Calu3 (cell line): ENCODE data around the gene MYOF. TPM values are rescaled to one million over a fixed set of nuclear protein-coding genes. Genes with fewer than 3 reads are reported as not detected.

Experiments
- BruUV-seq: library from RNA; stranded (reverse); fragments of 400-500 nt; replicated peaks from 2 replicates; lab custom pipeline; 2021; lab: Mats Ljungman, UMichigan
- CTCF ChIA-PET: fragments of 300-600 bp; sonication (Branson Sonifier 250); formaldehyde crosslinking; loops from one replicate; lab custom pipeline; 2022; ENCODE audit warnings: antibody characterized with exemption; lab: Charles Lee
- DNase-seq: peaks from one replicate; pipeline ENCODE4 v3.0.0; 2022
- H3K27ac Mint-ChIP-seq: one replicate; pipeline ENCODE4 v1.8.0; 2022; ENCODE audit warnings: mixed read lengths; ENCODE audit not compliant: unreplicated experiment
- H3K27me3 Mint-ChIP-seq: one replicate; pipeline ENCODE4 v1.8.0; 2022; ENCODE audit warnings: mixed read lengths; ENCODE audit not compliant: unreplicated experiment
- H3K36me3 Mint-ChIP-seq: one replicate; pipeline ENCODE4 v1.8.0; 2022; ENCODE audit warnings: mild to moderate bottlenecking, moderate library complexity, mixed read lengths; ENCODE audit not compliant: insufficient read depth, unreplicated experiment
- H3K4me1 Mint-ChIP-seq: one replicate; pipeline ENCODE4 v1.8.0; 2022; ENCODE audit warnings: mild to moderate bottlenecking, low read depth, mixed read lengths; ENCODE audit not compliant: unreplicated experiment
- H3K4me3 Mint-ChIP-seq: one replicate; pipeline ENCODE4 v1.8.0; 2022; ENCODE audit warnings: mild to moderate bottlenecking, low read depth, moderate library complexity, mixed read lengths; ENCODE audit not compliant: unreplicated experiment
- H3K9me3 Mint-ChIP-seq: one replicate; pipeline ENCODE4 v1.8.0; 2022; ENCODE audit warnings: low read depth, mixed read lengths; ENCODE audit not compliant: unreplicated experiment
- CTCF ChIP-seq: fragments of 200-600 bp; IDR thresholded peaks from one replicate; pipeline ENCODE4 v1.8.0; 2022; ENCODE audit warnings: antibody characterized with exemption; ENCODE audit not compliant: unreplicated experiment
- intact Hi-C: fragments of 100-400 bp; cut with micrococcal nuclease; formaldehyde crosslinking; loops from one replicate; pipeline ENCODE4 v1.10.0; 2022; ENCODE audit not compliant: unreplicated experiment
- total RNA-seq: library from RNA; stranded (reverse); gene quantifications from 2 replicates; pipeline ENCODE4 v1.2.3, GENCODE V29; 2022

MYOF gene
- total RNA-seq, 1 experiment from 2014 or later, result 474 TPM

GRCh38 chr10:93463723-93464476 lies 18.2 kb downstream of the MYOF start:
- Mint-ChIP-seq H3K27me3 (no peaks in the 10 kb centered on the region), H3K4me3 (peak overlapping the region; percentile 54), H3K27ac (peak overlapping the region; percentile 97), H3K36me3 (peaks cover 88% of the 10 kb centered on the region), H3K9me3 (no peaks in the 10 kb centered on the region), H3K4me1 (peaks cover 58% of the 10 kb centered on the region)
- TF ChIP-seq CTCF, result no peak
- CTCF ChIA-PET, result interaction anchor here (0.7 kb wide), 1 partner anchor 199 kb away, joined by 6 read pairs; no protein-coding TSS in a partner anchor
- no TSS peak for BruUV-seq
- no peak for DNase-seq
- intact Hi-C loops, result no loop called here

- H3K4me1 Mint-ChIP-seq, result peaks cover 54% of the 10 kb centered on the region
- no peaks in the 10 kb centered on the region for H3K27me3 Mint-ChIP-seq
- peaks cover 88% of the 10 kb centered on the region for H3K36me3 Mint-ChIP-seq
- H3K9me3 Mint-ChIP-seq, result no peaks in the 10 kb centered on the region
- H3K4me3 Mint-ChIP-seq, result peak overlapping the region; percentile 65
- H3K27ac Mint-ChIP-seq, result peak overlapping the region; percentile 95
- DNase-seq, result no peak
- TF ChIP-seq CTCF, result no peak
- BruUV-seq, result no TSS peak
- CTCF ChIA-PET, result interaction anchor here (0.6 to 2.3 kb wide), 2 partner anchors 8 to 11 kb away, joined by 4 to 6 read pairs; no protein-coding TSS in a partner anchor
- intact Hi-C loops, result no loop called here
Observed at GRCh38 chr10:93462881-93463280, 19.3 kb downstream of the MYOF start.

GRCh38 chr10:93462371-93462770 lies 19.8 kb downstream of the MYOF start:
- CTCF ChIA-PET, result interaction anchor here (0.7 to 2.3 kb wide), 3 partner anchors 9 to 21 kb away, joined by 3 to 6 read pairs (median 3); no protein-coding TSS in a partner anchor
- Mint-ChIP-seq H3K4me3 (peak overlapping the region; percentile 65), H3K36me3 (peaks cover 90% of the 10 kb centered on the region), H3K4me1 (peaks cover 54% of the 10 kb centered on the region), H3K27me3 (no peaks in the 10 kb centered on the region), H3K9me3 (no peaks in the 10 kb centered on the region), H3K27ac (peak overlapping the region; percentile 95)
- no peak for DNase-seq
- no TSS peak for BruUV-seq
- intact Hi-C loops, result no loop called here
- TF ChIP-seq CTCF, result no peak

GRCh38 chr10:93461807-93462178 lies 20.3 kb downstream of the MYOF start:
- Mint-ChIP-seq H3K4me1 (peaks cover 60% of the 10 kb centered on the region), H3K4me3 (no peak overlapping the region), H3K27ac (peak overlapping the region; percentile 80), H3K9me3 (no peaks in the 10 kb centered on the region), H3K36me3 (peaks cover 93% of the 10 kb centered on the region), H3K27me3 (no peaks in the 10 kb centered on the region)
- CTCF ChIA-PET, result interaction anchor here (0.5 to 2.3 kb wide), 9 partner anchors 9 to 1803 kb away, joined by 3 to 6 read pairs (median 3); no protein-coding TSS in a partner anchor
- no TSS peak for BruUV-seq
- peak; percentile 66 for DNase-seq
- intact Hi-C loops, result no loop called here
- no peak for TF ChIP-seq CTCF
